ENCODE measurements around the gene LSM12.
A peak's percentile ranks its signal among the peaks of the same experiment; 100 is the strongest.

Gene LSM12

DNA sequence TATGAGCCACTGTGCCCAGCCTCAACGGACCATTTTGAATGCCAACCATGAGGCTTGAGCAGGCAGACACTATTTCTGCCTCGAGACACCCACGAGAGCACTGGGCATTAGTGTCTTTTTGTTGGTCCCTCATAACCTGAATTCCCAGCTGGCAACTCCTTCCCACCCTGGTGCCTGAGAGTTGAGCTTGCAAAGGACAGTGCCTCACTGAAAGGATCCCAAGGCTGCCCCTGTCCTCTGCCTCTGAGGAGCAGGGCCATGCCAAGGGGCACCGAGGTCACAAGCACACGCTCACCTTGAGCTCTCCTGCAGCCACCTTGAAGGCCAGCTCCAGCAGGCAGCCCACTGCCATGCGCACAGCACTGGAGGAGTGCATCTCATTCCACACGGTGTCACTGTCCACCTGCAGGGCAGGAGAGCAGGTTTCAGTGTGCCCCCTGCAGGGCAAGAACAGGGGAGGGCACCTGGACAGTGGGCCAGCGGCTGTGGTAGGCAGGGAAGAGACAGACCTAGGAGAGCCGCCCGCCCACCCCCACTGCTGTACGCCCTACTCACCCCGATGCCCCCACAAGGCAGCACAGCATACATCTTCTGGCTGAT lies 16.9 kb upstream of the LSM12 start:
- TF ChIP-seq, protein P1, sequence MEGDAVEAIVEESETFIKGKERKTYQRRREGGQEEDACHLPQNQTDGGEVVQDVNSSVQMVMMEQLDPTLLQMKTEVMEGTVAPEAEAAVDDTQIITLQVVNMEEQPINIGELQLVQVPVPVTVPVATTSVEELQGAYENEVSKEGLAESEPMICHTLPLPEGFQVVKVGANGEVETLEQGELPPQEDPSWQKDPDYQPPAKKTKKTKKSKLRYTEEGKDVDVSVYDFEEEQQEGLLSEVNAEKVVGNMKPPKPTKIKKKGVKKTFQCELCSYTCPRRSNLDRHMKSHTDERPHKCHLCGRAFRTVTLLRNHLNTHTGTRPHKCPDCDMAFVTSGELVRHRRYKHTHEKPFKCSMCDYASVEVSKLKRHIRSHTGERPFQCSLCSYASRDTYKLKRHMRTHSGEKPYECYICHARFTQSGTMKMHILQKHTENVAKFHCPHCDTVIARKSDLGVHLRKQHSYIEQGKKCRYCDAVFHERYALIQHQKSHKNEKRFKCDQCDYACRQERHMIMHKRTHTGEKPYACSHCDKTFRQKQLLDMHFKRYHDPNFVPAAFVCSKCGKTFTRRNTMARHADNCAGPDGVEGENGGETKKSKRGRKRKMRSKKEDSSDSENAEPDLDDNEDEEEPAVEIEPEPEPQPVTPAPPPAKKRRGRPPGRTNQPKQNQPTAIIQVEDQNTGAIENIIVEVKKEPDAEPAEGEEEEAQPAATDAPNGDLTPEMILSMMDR (IDR thresholded peaks at IDR 0.05; ENCODE audit: control insufficient read depth, insufficient read depth, low read depth, low read length, missing control alignments) = peak; percentile 29
- no peak for DNase-seq (ENCODE audit: low read depth)
- H3K4me3 ChIP-seq (ENCODE audit: control insufficient read depth, low read depth, low read length) = no peak overlapping the region

DNA sequence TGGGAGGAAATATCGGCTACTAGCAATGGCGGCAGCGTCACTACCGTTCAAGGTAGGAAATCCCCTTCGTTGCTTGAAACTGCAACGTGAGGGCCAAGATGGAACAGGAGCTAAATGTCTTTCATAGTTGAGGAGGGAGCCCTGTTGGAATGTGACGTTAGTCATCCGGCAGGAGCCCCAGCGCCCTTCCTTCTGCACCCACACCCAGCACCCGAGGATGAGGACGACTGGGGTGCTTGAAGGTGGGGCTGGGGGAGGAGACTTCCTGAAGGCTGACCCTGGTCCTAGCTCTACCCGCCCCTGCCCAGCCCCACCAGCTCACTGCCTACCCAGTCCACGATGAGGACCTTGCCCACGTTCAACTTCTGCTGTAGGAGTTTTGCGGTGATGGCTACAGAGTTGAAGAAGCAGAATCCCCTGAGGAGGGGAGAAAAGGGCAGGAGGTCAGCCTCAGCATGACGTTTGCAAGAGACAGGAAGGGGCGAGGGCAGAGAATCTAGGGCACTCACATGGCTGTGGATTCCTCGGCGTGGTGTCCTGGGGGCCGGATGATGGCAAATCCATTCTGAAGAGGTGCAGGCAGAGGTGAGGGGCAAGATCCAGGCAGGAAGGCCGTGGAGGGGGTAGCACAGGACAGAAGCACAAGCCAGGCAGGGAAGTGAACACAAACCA lies 15.9 kb upstream of the LSM12 start:
- TF ChIP-seq, protein P1 (IDR thresholded peaks at IDR 0.05; ENCODE audit: control insufficient read depth, insufficient read depth, low read depth, low read length, missing control alignments) = no peak
- H3K4me3 ChIP-seq (ENCODE audit: control insufficient read depth, low read depth, low read length) = no peak overlapping the region
- DNase-seq (ENCODE audit: low read depth) = no peak

DNA sequence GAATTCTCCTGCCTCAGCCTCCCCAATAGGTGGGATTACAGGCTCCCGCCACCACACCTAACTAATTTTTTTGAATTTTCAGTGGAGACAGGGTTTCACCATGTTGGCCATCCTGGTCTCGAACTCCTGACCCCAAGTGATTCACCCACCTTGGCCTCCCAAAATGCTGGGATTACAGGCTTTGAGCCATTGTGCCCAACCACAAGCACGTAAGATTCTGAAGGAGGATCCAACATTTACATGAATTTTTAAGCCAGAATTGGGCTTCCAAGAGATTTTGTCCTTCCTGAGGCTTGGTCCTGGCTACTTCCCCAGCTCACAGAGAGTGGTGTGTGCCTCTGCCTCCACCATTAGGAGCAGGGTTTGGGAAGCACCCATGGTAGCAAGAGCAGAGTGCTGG lies 15.2 kb upstream of the LSM12 start:
- DNase-seq (ENCODE audit: low read depth) = no peak
- TF ChIP-seq, protein P1 (IDR thresholded peaks at IDR 0.05; ENCODE audit: control insufficient read depth, insufficient read depth, low read depth, low read length, missing control alignments) = no peak
- no peak overlapping the region for H3K4me3 ChIP-seq (ENCODE audit: control insufficient read depth, low read depth, low read length)

DNA sequence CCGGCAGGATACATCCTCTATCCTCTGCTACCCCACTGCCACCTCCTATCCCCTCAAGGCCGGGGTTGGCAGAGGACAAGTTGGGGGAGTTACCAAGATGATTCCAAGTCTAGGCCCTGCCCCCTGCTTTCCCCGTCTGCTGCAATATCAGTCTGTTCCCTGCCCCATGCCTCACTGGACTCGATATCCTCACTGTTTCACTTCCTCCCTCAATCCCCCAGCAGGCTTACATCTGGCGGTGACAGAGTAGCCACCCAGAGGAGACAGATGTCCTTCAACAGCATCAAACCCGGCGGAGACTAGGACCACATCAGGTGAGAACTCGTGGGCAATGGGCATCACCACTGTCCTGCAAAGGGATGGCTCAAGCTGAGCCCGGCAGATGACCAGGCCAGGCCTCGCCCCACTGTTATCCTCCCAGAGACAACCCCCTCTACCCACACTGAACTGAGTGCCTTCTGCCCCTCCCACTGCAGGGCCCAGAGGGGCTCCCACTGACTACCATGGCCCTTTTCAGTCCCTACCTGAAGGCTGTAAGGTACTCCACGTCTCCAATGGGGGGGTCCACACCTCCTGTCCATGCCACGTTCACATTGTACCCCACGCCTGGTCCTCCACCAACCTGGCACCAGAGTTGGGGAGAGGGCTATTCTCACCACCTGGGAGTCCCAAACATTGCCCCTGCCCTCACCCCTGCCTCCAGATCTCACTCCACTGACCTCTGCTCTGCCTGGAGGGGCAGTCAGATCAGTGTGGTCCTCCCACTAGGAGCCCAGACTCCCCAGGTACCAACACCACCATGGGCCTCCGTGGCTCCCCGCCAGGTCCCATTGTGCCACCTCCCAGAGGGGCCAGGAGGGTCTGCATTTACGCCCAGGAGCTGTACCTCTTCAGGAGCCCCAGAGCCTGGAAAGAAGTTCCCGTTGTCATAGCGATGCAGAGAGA lies 13.7 kb upstream of the LSM12 start:
- TF ChIP-seq, protein P1 (IDR thresholded peaks at IDR 0.05; ENCODE audit: control insufficient read depth, insufficient read depth, low read depth, low read length, missing control alignments) = no peak
- no peak for DNase-seq (ENCODE audit: low read depth)
- H3K4me3 ChIP-seq (ENCODE audit: control insufficient read depth, low read depth, low read length) = no peak overlapping the region

DNA sequence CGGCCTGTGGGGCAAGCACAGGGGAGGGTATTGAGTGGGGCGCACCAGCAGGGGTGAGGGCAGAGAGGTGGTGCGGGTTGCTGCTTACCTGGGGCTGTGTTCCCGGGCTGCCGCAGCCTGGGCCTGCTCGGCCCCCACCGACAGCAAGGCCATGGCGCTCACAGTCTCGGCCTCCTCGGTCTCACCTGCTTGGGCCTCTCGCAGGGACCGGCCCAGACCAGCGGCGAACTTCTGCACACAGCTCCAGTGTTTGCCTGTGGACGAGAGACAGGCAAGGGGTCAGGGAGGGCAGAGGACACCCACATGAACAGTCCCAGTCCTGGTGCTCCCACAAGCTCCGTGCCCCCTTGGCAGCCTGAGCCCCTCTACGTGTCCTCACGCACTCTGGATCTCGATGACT lies 11.9 kb upstream of the LSM12 start:
- TF ChIP-seq, protein P1 (IDR thresholded peaks at IDR 0.05; ENCODE audit: control insufficient read depth, insufficient read depth, low read depth, low read length, missing control alignments) = no peak
- no peak for DNase-seq (ENCODE audit: low read depth)
- no peak overlapping the region for H3K4me3 ChIP-seq (ENCODE audit: control insufficient read depth, low read depth, low read length)

DNA sequence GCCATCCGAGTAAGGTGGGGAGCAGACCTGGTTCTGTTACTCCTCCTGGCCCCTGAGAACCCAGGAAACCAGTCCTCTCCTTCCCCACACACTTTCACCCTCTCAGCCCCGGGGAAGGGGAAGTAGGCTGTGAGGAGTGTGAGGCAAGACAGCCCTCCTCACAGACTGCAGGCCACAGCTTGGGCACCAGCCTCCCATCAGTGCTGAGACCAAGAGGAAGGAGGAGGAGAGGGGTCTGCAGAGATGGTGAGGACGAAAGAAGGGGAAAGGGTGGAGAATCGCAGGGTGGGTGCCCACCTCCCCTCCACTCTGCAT lies 11.1 kb upstream of the LSM12 start:
- TF ChIP-seq, protein P1 (IDR thresholded peaks at IDR 0.05; ENCODE audit: control insufficient read depth, insufficient read depth, low read depth, low read length, missing control alignments) = no peak
- no peak overlapping the region for H3K4me3 ChIP-seq (ENCODE audit: control insufficient read depth, low read depth, low read length)
- DNase-seq (ENCODE audit: low read depth) = no peak
